HEK293 (cell line): Measurements from ENCODE around the gene GIPC2.

Source experiments
- CTCF ChIA-PET: fragments of 350-600 bp; formaldehyde crosslinking; extraction: SDS; loops from one replicate; lab custom pipeline; 2021; ENCODE audit warnings: antibody characterized with exemption; lab: Yijun Ruan, JAX
- POLR2A ChIA-PET: fragments of 300-600 bp; formaldehyde crosslinking; extraction: SDS; loops from one replicate; lab custom pipeline; 2020; ENCODE audit warnings: antibody characterized with exemption, inconsistent platforms; lab: Yijun Ruan, JAX
- H3K27ac ChIP-seq: fragments of 200-500 bp; sonication (Bioruptor generic); 2 replicates; pipeline ENCODE4 v1.5.1; 2014; ENCODE audit warnings: low read depth, low read length, control low read depth, inconsistent platforms; ENCODE audit errors: extremely low read depth
- H3K36me3 ChIP-seq, 2 experiments: fragments of 200-500 bp in 1 of 2; sonication (Bioruptor generic) in 1 of 2; 1 replicate in 1 of 2; 2 replicates in 1 of 2; pipeline ENCODE4 v1.5.1; 2014 to 2017; ENCODE audit warnings: inconsistent platforms in 2 of 2, low read length in 2 of 2; ENCODE audit not compliant: control insufficient read depth in 2 of 2, insufficient read depth in 1 of 2
- H3K4me1 ChIP-seq: fragments of 200-500 bp; sonication (Bioruptor generic); 2 replicates; pipeline ENCODE4 v1.5.1; 2014; ENCODE audit warnings: mild to moderate bottlenecking, low read length, inconsistent platforms; ENCODE audit not compliant: control insufficient read depth, insufficient read depth
- H3K4me3 ChIP-seq: 2 replicates; pipeline ENCODE4 v1.5.1; 2011; ENCODE audit warnings: low read depth, mild to moderate bottlenecking, control low read depth, low read length, moderate library complexity
- H3K9me3 ChIP-seq: fragments of 200-500 bp; sonication (Bioruptor generic); 2 replicates; pipeline ENCODE4 v1.5.1; 2014; ENCODE audit warnings: low read depth, low read length, inconsistent platforms; ENCODE audit not compliant: control insufficient read depth, insufficient read depth
- BCL11B ChIP-seq: fragments of 450-650 bp; formaldehyde crosslinking; IDR thresholded peaks from 2 replicates; pipeline ENCODE4 v1.5.1; 2016; ENCODE audit warnings: low read depth, missing biosample characterization, missing genetic modification characterization
- KLF7 ChIP-seq: fragments of 450-650 bp; formaldehyde crosslinking; IDR thresholded peaks from 2 replicates; pipeline ENCODE4 v1.5.1; 2016; ENCODE audit warnings: missing biosample characterization, missing genetic modification characterization, borderline replicate concordance
- REST ChIP-seq: fragments of 450-650 bp; formaldehyde crosslinking; IDR thresholded peaks from 2 replicates; pipeline ENCODE4 v1.5.1; 2016; ENCODE audit warnings: missing biosample characterization, missing genetic modification characterization
- ZBTB17 ChIP-seq: fragments of 450-650 bp; formaldehyde crosslinking; IDR thresholded peaks from 2 replicates; pipeline ENCODE4 v1.5.1; 2016; ENCODE audit warnings: missing biosample characterization, missing genetic modification characterization
- ZEB2 ChIP-seq: fragments of 450-650 bp; formaldehyde crosslinking; IDR thresholded peaks from 2 replicates; pipeline ENCODE4 v1.5.1; 2016; ENCODE audit warnings: missing biosample characterization, missing genetic modification characterization
- ZIC2 ChIP-seq: fragments of 450-650 bp; formaldehyde crosslinking; IDR thresholded peaks from 2 replicates; pipeline ENCODE4 v1.5.1; 2016; ENCODE audit warnings: missing biosample characterization, missing genetic modification characterization
- ZNF184 ChIP-seq: fragments of 450-650 bp; IDR thresholded peaks from 2 replicates; pipeline ENCODE4 v1.5.1; 2018; ENCODE audit warnings: missing biosample characterization, mild to moderate bottlenecking, missing genetic modification characterization
- ZNF248 ChIP-seq: fragments of 450-650 bp; formaldehyde crosslinking; IDR thresholded peaks from 2 replicates; pipeline ENCODE4 v1.5.1; 2017; ENCODE audit warnings: missing biosample characterization, missing genetic modification characterization
- ZNF280C ChIP-seq: fragments of 450-650 bp; formaldehyde crosslinking; IDR thresholded peaks from 2 replicates; pipeline ENCODE4 v1.5.1; 2016; ENCODE audit warnings: missing biosample characterization, missing genetic modification characterization
- ZNF302 ChIP-seq: fragments of 450-650 bp; formaldehyde crosslinking; IDR thresholded peaks from 2 replicates; pipeline ENCODE4 v1.5.1; 2016; ENCODE audit warnings: missing biosample characterization, missing genetic modification characterization, low read depth
- ZNF549 ChIP-seq: fragments of 450-650 bp; IDR thresholded peaks from 2 replicates; pipeline ENCODE4 v1.5.1; 2018; ENCODE audit warnings: missing biosample characterization, missing genetic modification characterization, mild to moderate bottlenecking, inconsistent platforms, moderate library complexity
- ZNF596 ChIP-seq: fragments of 450-650 bp; IDR thresholded peaks from 2 replicates; pipeline ENCODE4 v1.5.0; 2018; ENCODE audit warnings: missing biosample characterization, mild to moderate bottlenecking, missing genetic modification characterization, moderate library complexity
- TF ChIP-seq, protein P1 (sequence below): fragments of 450-650 bp; formaldehyde crosslinking; IDR thresholded peaks from 2 replicates; pipeline ENCODE4 v1.5.1; 2016; ENCODE audit warnings: missing biosample characterization, missing genetic modification characterization
- TF ChIP-seq, protein P2 (sequence below): fragments of 450-650 bp; formaldehyde crosslinking; IDR thresholded peaks from 2 replicates; pipeline ENCODE4 v1.5.1; 2016; ENCODE audit warnings: missing biosample characterization, missing genetic modification characterization, borderline replicate concordance
- TF ChIP-seq, protein P3 (sequence below): fragments of 450-650 bp; formaldehyde crosslinking; IDR thresholded peaks from 2 replicates; pipeline ENCODE4 v1.5.1; 2016; ENCODE audit warnings: missing biosample characterization, missing genetic modification characterization

Gene GIPC2

GRCh38 chr1:78092643-78093042 is 46.9 kb downstream of the GIPC2 start (continued):
- TF ChIP-seq, protein P1, sequence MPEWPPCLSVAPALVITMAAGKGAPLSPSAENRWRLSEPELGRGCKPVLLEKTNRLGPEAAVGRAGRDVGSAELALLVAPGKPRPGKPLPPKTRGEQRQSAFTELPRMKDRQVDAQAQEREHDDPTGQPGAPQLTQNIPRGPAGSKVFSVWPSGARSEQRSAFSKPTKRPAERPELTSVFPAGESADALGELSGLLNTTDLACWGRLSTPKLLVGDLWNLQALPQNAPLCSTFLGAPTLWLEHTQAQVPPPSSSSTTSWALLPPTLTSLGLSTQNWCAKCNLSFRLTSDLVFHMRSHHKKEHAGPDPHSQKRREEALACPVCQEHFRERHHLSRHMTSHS, result no peak
- TF ChIP-seq ZNF549 (no peak), ZEB2 (tag by site-specific recombination) (no peak), ZNF280C (no peak), ZNF184 (tag by site-specific recombination) (no peak), ZNF302 (tag by site-specific recombination) (no peak), ZBTB17 (no peak)

GRCh38 chr1:78093560-78093959 is 47.8 kb downstream of the GIPC2 start:
- H3K36me3 ChIP-seq, result no peaks in the 10 kb centered on the region
- CTCF ChIA-PET, result interaction anchor here (1.1 kb wide), 1 partner anchor 21 kb away, joined by 7 read pairs; no protein-coding TSS in a partner anchor
- no peaks in the 10 kb centered on the region for H3K9me3 ChIP-seq
- POLR2A ChIA-PET, result interaction anchor here (0.8 to 1.2 kb wide), 2 partner anchors 89 to 115 kb away, joined by 3 to 4 read pairs; partner anchors contain the start of gene FUBP1
- TF ChIP-seq ZNF596 (tag by site-specific recombination), result no peak
- TF ChIP-seq REST (tag by site-specific recombination), result no peak
- no peak for TF ChIP-seq ZNF184 (tag by site-specific recombination)
- no peak for TF ChIP-seq ZNF280C
- TF ChIP-seq, protein P2, sequence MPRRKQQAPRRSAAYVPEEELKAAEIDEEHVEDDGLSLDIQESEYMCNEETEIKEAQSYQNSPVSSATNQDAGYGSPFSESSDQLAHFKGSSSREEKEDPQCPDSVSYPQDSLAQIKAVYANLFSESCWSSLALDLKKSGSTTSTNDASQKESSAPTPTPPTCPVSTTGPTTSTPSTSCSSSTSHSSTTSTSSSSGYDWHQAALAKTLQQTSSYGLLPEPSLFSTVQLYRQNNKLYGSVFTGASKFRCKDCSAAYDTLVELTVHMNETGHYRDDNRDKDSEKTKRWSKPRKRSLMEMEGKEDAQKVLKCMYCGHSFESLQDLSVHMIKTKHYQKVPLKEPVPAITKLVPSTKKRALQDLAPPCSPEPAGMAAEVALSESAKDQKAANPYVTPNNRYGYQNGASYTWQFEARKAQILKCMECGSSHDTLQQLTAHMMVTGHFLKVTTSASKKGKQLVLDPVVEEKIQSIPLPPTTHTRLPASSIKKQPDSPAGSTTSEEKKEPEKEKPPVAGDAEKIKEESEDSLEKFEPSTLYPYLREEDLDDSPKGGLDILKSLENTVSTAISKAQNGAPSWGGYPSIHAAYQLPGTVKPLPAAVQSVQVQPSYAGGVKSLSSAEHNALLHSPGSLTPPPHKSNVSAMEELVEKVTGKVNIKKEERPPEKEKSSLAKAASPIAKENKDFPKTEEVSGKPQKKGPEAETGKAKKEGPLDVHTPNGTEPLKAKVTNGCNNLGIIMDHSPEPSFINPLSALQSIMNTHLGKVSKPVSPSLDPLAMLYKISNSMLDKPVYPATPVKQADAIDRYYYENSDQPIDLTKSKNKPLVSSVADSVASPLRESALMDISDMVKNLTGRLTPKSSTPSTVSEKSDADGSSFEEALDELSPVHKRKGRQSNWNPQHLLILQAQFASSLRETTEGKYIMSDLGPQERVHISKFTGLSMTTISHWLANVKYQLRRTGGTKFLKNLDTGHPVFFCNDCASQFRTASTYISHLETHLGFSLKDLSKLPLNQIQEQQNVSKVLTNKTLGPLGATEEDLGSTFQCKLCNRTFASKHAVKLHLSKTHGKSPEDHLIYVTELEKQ (tag by site-specific recombination), result no peak
- TF ChIP-seq, protein P3, sequence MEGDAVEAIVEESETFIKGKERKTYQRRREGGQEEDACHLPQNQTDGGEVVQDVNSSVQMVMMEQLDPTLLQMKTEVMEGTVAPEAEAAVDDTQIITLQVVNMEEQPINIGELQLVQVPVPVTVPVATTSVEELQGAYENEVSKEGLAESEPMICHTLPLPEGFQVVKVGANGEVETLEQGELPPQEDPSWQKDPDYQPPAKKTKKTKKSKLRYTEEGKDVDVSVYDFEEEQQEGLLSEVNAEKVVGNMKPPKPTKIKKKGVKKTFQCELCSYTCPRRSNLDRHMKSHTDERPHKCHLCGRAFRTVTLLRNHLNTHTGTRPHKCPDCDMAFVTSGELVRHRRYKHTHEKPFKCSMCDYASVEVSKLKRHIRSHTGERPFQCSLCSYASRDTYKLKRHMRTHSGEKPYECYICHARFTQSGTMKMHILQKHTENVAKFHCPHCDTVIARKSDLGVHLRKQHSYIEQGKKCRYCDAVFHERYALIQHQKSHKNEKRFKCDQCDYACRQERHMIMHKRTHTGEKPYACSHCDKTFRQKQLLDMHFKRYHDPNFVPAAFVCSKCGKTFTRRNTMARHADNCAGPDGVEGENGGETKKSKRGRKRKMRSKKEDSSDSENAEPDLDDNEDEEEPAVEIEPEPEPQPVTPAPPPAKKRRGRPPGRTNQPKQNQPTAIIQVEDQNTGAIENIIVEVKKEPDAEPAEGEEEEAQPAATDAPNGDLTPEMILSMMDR (tag by site-specific recombination), result no peak
- no peak for TF ChIP-seq ZIC2 (tag by site-specific recombination)
- no peak for TF ChIP-seq ZNF248
- no peak for TF ChIP-seq KLF7 (tag by site-specific recombination)
- no peak for TF ChIP-seq BCL11B (tag by site-specific recombination)
- H3K27ac ChIP-seq, result no peak overlapping the region
- peaks cover 2% of the 10 kb centered on the region; the same call in 1 of the 2 replicates for H3K4me1 ChIP-seq
- no peak overlapping the region for H3K4me3 ChIP-seq
